GM21717 (cell line): Measurements from ENCODE around the gene ABTB2.

Experiments used
- ATAC-seq: cut with Tn5 transposase; IDR thresholded peaks from one replicate; pipeline ENCODE4 v1.9.1; 2021; ENCODE audit warnings: mild to moderate bottlenecking, moderate library complexity; ENCODE audit not compliant: unreplicated experiment

Gene ABTB2

DNA sequence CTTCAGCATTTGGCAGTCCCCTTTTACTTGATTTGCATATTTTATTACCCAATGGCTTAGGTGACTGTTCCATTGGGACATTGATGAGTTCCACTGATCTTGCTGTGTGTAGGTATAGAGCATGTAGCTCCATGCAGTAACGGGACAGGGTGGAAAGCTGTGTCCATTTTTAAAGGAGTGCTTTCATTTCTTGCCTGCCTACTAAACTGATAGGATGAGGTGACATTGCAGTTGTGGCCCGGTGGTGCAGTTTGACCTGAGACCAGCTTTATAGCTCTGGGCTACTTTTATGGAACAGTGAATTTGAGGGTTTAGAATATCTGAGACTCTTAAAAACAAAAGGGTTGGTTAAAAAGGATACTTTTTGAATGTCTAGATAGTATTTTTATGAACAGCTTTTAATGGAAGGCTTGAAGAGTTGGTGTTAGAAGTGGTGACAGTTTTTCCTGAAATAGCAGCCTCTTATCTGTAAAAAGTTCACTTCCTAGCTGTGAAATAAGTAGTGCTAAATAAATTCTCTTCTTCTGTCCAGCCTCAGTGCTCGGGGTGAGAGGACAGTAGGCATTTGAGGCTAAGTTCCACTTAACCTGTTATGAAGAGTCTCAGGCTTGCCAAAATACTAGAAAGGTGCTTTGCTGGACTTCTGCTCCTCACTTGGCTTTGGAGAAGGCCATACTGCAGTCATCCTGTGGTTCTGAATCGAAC lies 225.4 kb downstream of the ABTB2 start:
- no peak for ATAC-seq

DNA sequence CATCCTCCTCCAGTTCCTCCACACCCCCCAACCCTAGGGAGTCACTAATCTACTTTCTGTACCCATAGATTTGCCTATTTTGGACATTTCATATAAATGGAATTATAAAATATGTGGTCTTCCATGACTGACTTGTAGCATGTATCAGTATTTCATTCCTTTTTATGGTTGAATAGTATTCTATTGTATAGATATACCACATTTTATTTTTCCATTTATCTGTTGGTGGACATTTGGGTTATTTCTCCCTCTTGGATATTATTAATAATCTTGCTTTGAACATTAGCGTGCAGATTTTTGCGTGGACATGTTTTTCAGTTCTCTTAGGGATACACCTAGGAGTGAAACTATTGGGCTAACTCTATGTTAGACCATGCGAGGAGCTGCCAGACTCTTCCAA lies 229.0 kb downstream of the ABTB2 start:
- ATAC-seq = no peak

DNA sequence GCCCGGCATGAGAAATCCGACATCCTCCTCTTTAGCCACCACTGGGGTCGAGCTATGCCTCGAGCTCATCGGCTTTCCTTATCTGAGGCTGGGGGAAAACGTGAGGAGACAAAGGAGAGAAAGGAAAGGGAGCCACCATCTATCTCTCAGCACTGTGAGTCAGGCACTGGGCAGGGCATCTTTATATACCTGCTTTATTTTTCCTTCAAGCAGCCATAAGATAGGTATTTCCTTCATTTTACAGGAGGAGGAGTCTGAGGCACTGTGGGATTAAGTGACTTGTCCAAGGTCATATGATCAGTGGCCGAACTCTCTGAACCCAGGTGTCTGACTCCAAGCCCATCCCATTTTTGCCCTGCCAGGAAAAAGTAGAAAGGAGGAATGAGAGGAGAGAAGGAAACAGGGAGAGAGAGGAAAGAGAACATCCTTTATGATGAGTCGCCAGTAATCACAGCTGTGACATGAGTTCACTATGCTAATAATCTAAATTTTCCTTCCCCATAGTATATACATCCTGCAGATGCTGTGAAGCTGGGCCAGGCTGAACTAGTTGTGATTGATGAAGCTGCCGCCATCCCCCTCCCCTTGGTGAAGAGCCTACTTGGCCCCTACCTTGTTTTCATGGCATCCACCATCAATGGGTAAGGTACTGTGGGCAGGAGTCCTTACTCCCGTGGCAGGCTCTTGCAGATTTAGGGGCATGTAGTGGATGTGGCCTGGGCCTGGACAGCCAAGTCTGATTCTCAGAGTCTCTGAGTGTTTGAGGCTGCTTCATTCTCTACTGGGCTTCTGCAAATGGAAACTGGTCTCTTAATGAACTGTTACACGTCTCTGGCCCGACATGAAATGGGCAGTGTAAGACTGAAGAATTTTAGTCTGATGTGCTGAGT lies 230.6 kb downstream of the ABTB2 start:
- ATAC-seq = no peak

DNA sequence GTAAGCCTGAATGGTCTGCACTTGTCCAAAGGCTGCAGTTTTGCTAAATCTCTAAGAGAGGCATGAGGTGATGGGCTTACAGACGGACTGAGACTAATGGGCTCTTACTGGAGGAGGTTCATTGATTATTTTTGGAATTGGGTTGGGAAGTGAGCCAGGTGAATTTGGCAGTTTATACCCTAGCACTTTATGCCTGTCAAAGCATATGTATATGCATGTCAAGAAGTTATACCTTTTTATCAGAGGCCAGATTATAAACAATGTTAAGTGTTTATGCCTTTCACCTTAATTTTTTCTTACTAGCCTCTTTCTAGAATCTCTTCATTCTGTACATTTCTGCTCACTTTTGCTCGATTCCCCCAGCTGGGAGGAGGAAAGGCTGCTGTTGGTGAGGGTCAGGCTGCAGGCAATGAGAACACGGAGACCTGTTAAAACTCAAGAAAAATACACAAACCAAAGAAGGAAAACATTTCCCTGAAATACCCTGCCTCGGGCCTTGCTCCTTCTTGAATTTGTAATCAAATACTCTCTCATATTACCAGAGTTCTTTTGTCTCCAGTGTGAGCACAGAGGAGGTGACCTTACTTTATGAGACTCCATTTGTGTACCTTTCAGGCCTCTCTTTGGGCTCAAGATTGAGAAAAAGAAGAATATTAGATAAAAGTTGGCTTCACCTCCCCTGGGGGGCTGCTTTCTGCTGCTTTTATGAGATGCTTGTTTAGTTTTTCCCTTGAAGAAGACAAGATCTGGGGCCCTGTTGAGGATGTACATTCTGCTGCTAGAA lies 232.7 kb downstream of the ABTB2 start:
- no peak for ATAC-seq

DNA sequence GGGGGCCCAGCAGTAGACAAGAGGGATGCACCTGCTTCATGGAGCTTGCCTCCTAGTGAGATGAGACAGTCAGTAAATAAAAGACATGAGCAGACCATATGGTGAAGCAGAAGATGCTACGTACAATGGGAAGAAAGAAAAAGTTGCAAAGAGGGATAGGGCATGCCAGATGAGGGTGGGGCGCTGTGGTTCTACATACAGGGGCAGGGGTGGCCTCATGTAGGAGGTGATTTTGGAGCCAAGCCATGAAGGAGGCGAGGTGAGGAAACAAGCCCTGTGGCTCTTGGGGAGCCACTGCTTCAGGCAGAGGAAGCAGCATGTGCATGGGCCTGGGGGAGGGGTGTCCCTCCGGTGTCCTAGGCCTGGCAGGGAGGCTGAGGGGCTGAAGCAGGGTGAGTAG lies 237.2 kb downstream of the ABTB2 start:
- no peak for ATAC-seq

DNA sequence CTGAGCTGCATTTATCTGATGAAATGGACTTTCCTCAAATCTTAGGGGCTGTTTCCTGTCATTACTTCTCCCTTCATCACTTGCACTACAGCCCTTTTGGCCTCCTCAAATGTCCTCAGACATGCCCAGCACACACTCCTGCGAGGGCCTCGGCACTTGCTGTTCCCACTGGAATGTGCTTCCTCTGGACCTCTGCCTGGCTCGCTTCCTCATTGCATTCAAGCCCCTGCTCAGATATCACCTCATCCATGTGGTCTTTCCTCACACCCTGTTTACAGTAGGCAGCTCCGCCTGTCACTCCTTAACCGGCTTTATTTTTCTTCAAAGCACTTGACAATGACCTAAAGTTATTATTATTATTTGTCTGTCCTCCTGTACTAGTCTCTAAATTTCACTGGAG lies 243.3 kb downstream of the ABTB2 start:
- ATAC-seq = no peak

DNA sequence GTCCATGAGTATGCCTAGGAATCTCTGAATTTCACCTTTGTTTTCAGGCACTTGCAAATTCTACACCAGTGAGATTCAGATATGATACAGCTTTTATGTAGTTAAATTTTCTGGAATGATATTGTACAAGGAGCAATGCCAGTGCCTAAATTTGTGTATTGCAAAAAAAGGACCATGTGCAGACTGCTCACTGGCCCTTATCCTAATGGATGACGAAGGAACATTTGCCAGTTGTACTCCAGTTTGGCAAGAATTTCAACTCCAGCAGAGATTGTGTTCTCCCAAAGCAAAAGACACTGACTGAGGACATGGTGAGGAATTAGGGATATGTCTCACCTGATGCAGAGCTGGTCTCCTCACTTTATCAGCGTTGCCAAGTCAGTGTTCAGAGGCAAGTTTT lies 243.8 kb downstream of the ABTB2 start:
- no peak for ATAC-seq

DNA sequence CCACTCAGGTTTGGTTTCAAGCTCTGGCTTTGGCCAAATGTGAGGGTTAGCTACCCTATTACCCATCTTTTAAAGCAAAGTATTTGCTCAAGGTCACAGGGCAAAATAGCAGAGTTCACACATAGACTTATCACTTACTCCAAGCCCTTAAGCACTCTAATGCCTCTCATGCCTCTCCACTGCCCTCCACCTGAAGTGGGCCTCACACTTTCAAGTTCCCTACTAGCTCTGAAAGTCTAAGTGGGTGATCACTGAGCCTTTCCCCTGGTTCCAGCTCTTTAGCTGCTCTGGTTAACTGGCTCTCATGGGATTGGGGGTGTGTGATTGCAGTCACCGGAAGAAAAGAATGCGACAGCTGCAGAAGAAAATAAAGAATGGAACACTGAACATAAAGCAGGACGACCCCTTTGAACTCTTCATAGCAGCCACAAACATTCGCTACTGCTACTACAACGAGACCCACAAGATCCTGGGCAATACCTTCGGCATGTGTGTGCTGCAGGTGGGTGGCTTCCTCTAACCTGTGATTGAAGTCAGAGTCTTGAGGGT lies 246.0 kb downstream of the ABTB2 start:
- no peak for ATAC-seq

DNA sequence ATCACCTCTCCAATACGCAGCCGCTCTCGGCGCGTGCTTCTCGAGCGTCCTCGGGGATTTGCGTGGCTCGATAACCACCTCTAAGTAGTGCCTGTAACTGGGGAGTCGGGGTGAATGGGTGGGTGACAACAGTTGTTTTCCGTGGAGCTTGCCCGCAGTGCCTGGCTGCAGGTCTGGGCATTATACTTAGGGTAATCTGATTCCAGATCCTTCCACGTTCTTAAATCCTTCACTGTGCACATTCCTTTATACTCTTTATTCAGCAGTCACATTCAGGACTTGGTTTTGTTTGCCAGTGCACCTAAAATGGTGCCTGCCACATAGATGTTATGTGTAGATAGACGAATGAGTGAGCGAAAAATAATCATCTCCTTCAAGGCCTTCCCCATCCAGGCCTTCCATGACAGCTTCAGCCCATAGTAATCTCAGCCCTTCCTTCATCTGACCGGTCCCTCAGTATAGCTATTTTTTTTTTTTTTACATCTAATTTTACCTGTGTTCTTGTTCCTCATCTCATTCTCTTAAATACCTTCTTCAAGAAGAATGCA lies 251.8 kb downstream of the ABTB2 start:
- ATAC-seq = no peak

DNA sequence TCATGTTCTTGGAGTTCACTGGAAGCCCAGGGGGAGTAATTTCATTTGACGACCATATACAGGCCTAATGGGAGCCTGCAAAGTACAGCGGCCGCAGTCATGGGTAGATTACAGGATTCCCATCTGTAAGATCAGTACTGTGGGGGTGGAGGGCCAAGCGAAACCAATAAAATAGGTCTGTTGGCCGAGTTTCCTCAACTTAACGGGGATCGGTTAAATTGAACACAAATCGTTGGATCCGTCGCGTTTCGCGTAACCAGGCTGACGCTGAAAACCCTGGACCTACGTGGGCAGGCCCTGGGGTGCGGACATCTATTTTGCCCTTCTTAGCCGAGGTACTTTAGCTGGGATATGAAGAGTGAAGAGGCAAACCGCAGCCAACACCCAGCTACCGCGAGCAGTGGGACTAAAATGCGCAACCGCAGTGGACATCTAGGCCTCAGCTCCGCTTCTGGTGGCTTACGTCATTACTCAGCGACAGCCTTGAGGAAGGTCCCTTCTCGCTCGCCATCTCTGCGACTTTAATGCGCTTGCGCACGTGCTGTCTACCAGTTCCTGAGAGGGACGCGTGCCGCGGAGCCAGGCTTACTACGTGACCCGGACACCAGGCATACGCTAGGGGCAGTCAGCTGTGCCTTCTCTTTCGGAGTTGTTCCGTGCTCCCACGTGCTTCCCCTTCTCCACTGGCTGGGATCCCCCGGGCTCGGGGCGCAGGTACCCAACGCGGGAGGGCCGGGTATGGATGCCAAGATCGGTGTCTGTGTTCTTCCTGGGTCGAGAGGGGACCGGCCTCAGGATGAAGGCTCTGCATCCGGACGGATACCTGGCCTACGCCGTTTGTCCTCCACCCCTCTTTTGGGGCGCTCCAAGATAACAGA lies 252.5 kb downstream of the ABTB2 start, which contains the start of gene NAT10:
TSS of gene NAT10 (plus strand) at position 551 of the 878 bp plus-strand sequence. CDS start 2,597 bp downstream, outside the sequence.
- peak; percentile 85 for ATAC-seq

DNA sequence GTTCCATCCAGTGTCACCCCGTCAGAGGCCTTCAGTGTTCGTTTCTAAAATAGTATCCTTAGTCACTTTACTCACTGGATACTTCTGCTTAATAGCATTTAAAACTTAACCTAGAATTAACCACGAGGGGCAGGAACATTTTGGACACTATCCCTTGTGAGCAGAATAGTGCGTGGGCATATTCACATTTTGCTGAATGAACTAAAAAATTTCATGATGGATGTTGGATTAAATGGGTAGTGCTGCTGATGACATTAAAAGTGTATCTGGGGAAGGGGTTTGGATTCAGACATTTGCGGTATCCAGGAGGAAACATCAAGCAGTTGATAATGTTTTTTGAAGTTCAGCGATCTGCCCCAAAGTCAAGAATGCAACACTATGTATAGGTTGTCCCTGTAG lies 253.1 kb downstream of the ABTB2 start:
- no peak for ATAC-seq
